ENCODE results near the gene E2F8. TPM values are rescaled to one million over a fixed set of nuclear protein-coding genes. Genes with fewer than 3 reads are reported as not detected.

E2F8 gene
- total RNA-seq, 1 experiment from 2014 or later: 18.4 TPM

DNA sequence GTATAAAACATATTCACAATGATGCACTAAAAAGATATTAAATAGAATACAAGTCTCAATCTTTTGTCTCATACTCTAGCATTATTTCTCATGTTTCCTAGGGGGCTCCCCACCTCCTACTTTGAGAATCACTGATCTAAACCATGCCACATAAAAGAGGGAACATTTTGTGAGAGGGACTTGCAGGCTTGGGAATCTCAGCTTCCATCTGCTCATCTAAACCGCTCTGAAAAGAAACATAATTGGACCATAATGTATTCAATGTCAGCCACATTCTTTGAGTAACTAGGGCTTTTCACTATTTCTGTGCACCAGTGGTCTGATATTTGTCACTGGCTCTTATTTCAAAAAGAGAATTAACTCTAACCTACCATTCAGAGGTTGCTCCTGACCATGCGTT lies 32.6 kb downstream of the E2F8 start:
- Histone ChIP-seq H4K20me1 (ENCODE audit: insufficient read depth) (no peaks in the 10 kb centered on the region), H3K27me3 (ENCODE audit: insufficient read depth, low read length) (peaks cover 15% of the 10 kb centered on the region; the same call in 1 of the 2 replicates), H3K4me1 (ENCODE audit: control insufficient read depth in 1 of 2, insufficient read depth in 2 of 2, low read length in 2 of 2) (peaks cover 0 to 2% of the 10 kb centered on the region in 2 experiments; a peak in 1 of 4 replicates), H3K9me2 (ENCODE audit: insufficient read depth) (no peaks in the 10 kb centered on the region), H3K4me2 (ENCODE audit: low read length) (no peak overlapping the region), H3K27ac (ENCODE audit: low read depth, low read length) (no peak overlapping the region), H3K9ac (ENCODE audit: low read length) (no peak overlapping the region), H3K4me3 (replicated peaks in 1 of 2; ENCODE audit: low read depth in 1 of 2, low read length in 2 of 2) (no peak overlapping the region), H2AFZ (ENCODE audit: low read depth, low read length, poor library complexity, severe bottlenecking) (no peak overlapping the region), H3K9me3 (ENCODE audit: control insufficient read depth in 1 of 2, insufficient read depth in 1 of 2, low read depth in 1 of 2, low read length in 2 of 2) (no peaks in the 10 kb centered on the region), H3K79me2 (ENCODE audit: insufficient read depth, low read length) (no peaks in the 10 kb centered on the region), H3K36me3 (ENCODE audit: control insufficient read depth in 1 of 2, insufficient read depth in 2 of 2, low read length in 2 of 2) (no peaks in the 10 kb centered on the region)
- TF ChIP-seq ZFX (IDR thresholded peaks at IDR 0.05): no peak
- TF ChIP-seq, protein P1, sequence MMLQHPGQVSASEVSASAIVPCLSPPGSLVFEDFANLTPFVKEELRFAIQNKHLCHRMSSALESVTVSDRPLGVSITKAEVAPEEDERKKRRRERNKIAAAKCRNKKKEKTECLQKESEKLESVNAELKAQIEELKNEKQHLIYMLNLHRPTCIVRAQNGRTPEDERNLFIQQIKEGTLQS (IDR thresholded peaks at IDR 0.05): no peak
- TF ChIP-seq RAD21 (IDR thresholded peaks at IDR 0.05; ENCODE audit: low read depth): no peak
- TF ChIP-seq EZH2 (IDR thresholded peaks at IDR 0.05): no peak
- TF ChIP-seq, protein P2, sequence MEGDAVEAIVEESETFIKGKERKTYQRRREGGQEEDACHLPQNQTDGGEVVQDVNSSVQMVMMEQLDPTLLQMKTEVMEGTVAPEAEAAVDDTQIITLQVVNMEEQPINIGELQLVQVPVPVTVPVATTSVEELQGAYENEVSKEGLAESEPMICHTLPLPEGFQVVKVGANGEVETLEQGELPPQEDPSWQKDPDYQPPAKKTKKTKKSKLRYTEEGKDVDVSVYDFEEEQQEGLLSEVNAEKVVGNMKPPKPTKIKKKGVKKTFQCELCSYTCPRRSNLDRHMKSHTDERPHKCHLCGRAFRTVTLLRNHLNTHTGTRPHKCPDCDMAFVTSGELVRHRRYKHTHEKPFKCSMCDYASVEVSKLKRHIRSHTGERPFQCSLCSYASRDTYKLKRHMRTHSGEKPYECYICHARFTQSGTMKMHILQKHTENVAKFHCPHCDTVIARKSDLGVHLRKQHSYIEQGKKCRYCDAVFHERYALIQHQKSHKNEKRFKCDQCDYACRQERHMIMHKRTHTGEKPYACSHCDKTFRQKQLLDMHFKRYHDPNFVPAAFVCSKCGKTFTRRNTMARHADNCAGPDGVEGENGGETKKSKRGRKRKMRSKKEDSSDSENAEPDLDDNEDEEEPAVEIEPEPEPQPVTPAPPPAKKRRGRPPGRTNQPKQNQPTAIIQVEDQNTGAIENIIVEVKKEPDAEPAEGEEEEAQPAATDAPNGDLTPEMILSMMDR (IDR thresholded peaks at IDR 0.05 in 2 of 3, conservative IDR thresholded peaks at IDR 0.05 in 1 of 3; ENCODE audit: borderline replicate concordance in 1 of 3, insufficient read depth in 1 of 3, low read depth in 2 of 3, low read length in 2 of 3): no peak
- no peak for TF ChIP-seq FOSL1 (IDR thresholded peaks at IDR 0.05; ENCODE audit: low read depth)
- TF ChIP-seq, protein P3, sequence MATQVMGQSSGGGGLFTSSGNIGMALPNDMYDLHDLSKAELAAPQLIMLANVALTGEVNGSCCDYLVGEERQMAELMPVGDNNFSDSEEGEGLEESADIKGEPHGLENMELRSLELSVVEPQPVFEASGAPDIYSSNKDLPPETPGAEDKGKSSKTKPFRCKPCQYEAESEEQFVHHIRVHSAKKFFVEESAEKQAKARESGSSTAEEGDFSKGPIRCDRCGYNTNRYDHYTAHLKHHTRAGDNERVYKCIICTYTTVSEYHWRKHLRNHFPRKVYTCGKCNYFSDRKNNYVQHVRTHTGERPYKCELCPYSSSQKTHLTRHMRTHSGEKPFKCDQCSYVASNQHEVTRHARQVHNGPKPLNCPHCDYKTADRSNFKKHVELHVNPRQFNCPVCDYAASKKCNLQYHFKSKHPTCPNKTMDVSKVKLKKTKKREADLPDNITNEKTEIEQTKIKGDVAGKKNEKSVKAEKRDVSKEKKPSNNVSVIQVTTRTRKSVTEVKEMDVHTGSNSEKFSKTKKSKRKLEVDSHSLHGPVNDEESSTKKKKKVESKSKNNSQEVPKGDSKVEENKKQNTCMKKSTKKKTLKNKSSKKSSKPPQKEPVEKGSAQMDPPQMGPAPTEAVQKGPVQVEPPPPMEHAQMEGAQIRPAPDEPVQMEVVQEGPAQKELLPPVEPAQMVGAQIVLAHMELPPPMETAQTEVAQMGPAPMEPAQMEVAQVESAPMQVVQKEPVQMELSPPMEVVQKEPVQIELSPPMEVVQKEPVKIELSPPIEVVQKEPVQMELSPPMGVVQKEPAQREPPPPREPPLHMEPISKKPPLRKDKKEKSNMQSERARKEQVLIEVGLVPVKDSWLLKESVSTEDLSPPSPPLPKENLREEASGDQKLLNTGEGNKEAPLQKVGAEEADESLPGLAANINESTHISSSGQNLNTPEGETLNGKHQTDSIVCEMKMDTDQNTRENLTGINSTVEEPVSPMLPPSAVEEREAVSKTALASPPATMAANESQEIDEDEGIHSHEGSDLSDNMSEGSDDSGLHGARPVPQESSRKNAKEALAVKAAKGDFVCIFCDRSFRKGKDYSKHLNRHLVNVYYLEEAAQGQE (IDR thresholded peaks at IDR 0.05; ENCODE audit: low read depth): no peak
- TF ChIP-seq SP1 (IDR thresholded peaks at IDR 0.05; ENCODE audit: low read depth): no peak
- POLR2A ChIA-PET: no interaction called here
- ATAC-seq (no peak), DNase-seq (ENCODE audit: low read depth, low spot score) (no peak)
- BruUV-seq (replicated peaks): no TSS peak
- intact Hi-C loops (cut with micrococcal nuclease): no loop called here
- RAD21 ChIA-PET (ENCODE audit: low non-redundant PET in 1 of 2, low total read pairs in 2 of 2, uncharacterized antibody in 2 of 2, unreplicated experiment in 2 of 2): no interaction called here
- CTCF ChIA-PET: no interaction called here

Data from HCT116 (cell line).